ENCODE data around the gene FAM217A. TPM values are rescaled to one million over a fixed set of nuclear protein-coding genes. Genes with fewer than 3 reads are reported as not detected.

FAM217A gene
- total and polyA plus RNA-seq, 2 of the 8 experiments (the other 6 are each of a cell fraction or from before 2014, with no cell fraction given), result 0.03 TPM; not detected in 1

- no peak overlapping the region for H2BK12ac ChIP-seq (ENCODE audit: low read depth, low read length)
- H3K4me1 ChIP-seq (replicated peaks in 1 of 4; ENCODE audit: control insufficient read depth in 3 of 4, insufficient read depth in 4 of 4, low read length in 3 of 4), result no peaks in the 10 kb centered on the region
- H2BK20ac ChIP-seq (ENCODE audit: low read length), result no peak overlapping the region
- no peak overlapping the region for H4K5ac ChIP-seq (ENCODE audit: insufficient read length, low read depth, low read length)
- H2AFZ ChIP-seq (ENCODE audit: low read length), result no peak overlapping the region
- no peaks in the 10 kb centered on the region for H3K23me2 ChIP-seq (ENCODE audit: low read depth, low read length)
- H3K27me3 ChIP-seq (replicated peaks in 1 of 4; ENCODE audit: control insufficient read depth in 3 of 4, extremely low read depth in 1 of 4, insufficient read depth in 3 of 4, low read length in 3 of 4), result no peaks in the 10 kb centered on the region
- peaks cover 8 to 77% (median 42%) of the 10 kb centered on the region in 4 experiments for H3K36me3 ChIP-seq (ENCODE audit: control insufficient read depth in 2 of 4, insufficient read depth in 4 of 4, low read length in 3 of 4)
- H3K27ac ChIP-seq (ENCODE audit: low read depth, low read length), result no peak overlapping the region
- FAIRE-seq (no peak), DNase-seq (ENCODE audit: low read depth in 1 of 2, low spot score in 2 of 2) (no peak)
- no peak overlapping the region for H3K4ac ChIP-seq (replicated peaks; ENCODE audit: insufficient read length, low read depth, low read length)
- POLR2A ChIA-PET (ENCODE audit: partially characterized antibody), result interaction anchor here (0.6 to 1.7 kb wide), 2 partner anchors 15 to 18 kb away, joined by 3 to 9 read pairs; a partner anchor contains a TSS
- H3K9me3 ChIP-seq (ENCODE audit: insufficient read depth in 2 of 2, low read depth in 1 of 2, low read length in 1 of 2), result no peaks in the 10 kb centered on the region
- no peak overlapping the region for H3K23ac ChIP-seq (ENCODE audit: insufficient read length)
- H2BK15ac ChIP-seq (ENCODE audit: low read length), result no peak overlapping the region
- WGBS, 2 experiments (ENCODE audit: extremely low coverage in 1 of 2, insufficient coverage in 1 of 2, insufficient read length in 1 of 2, insufficient replicate concordance in 2 of 2, low coverage in 1 of 2, low lambda C conversion rate in 2 of 2, missing lambda C conversion rate in 1 of 2), result 88% methylated on average over 5 of the region's 5 CpGs; no CpG with 5 or more reads in 1 of the 2 experiments
- H4K8ac ChIP-seq (ENCODE audit: extremely low read depth, insufficient read depth, low read length), result no peak overlapping the region
- H2BK120ac ChIP-seq (replicated peaks; ENCODE audit: low read depth, low read length), result no peak overlapping the region
- H4K20me1 ChIP-seq (replicated peaks in 1 of 2; ENCODE audit: control insufficient read depth in 1 of 2, insufficient read depth in 2 of 2, low read length in 2 of 2), result peaks cover 8 to 12% of the 10 kb centered on the region in 2 experiments
- no peak overlapping the region for H3K9ac ChIP-seq (replicated peaks in 1 of 4; ENCODE audit: extremely low read depth in 1 of 4, low read depth in 3 of 4, low read length in 3 of 4)
- no peak overlapping the region for H2BK5ac ChIP-seq (ENCODE audit: low read depth, low read length)
- CTCF ChIA-PET (ENCODE audit: partially characterized antibody), result interaction anchor here (0.6 to 1.3 kb wide), 3 partner anchors 15 to 763 kb away, joined by 3 read pairs; partner anchors contain the start of gene FAM50B
- peaks cover 0 to 71% of the 10 kb centered on the region in 2 experiments; a peak in 3 of 4 replicates for H3K79me2 ChIP-seq (ENCODE audit: control insufficient read depth in 1 of 2, insufficient read depth in 2 of 2, low read length in 2 of 2)
- H3K4me2 ChIP-seq (ENCODE audit: insufficient read depth in 1 of 2, low read depth in 2 of 2, low read length in 2 of 2), result no peak overlapping the region
- H4K91ac ChIP-seq (replicated peaks; ENCODE audit: insufficient read length, low read length), result no peak overlapping the region
- H2AK5ac ChIP-seq (ENCODE audit: low read depth, low read length), result no peak overlapping the region
- no peak overlapping the region for H3K4me3 ChIP-seq (ENCODE audit: extremely low read depth in 1 of 4, insufficient read depth in 2 of 4, low read depth in 3 of 4, low read length in 4 of 4)
- no peak overlapping the region for H3K56ac ChIP-seq (replicated peaks; ENCODE audit: insufficient read length, low read depth, low read length)
- no peak overlapping the region for H3K18ac ChIP-seq (ENCODE audit: extremely low read depth, low read length)
- peaks cover 4% of the 10 kb centered on the region; the same call in 1 of the 2 replicates for H3K79me1 ChIP-seq (ENCODE audit: low read depth, low read length)
- no peak overlapping the region for H3K14ac ChIP-seq (ENCODE audit: insufficient read length)
Measured at GRCh38 chr6:4036581-4036980, 42.4 kb downstream of the FAM217A start.

Data from H1 (cell line).